H7 (cell line): ENCODE measurements around the gene MICAL2. TPM values are rescaled to one million over a fixed set of nuclear protein-coding genes. Genes with fewer than 3 reads are reported as not detected.
A peak's percentile ranks its signal among the peaks of the same experiment; 100 is the strongest.

Experiments
- DNase-seq: peaks from one replicate; pipeline ENCODE4 v3.0.0; 2012
- H3K27me3 ChIP-seq: 2 replicates; pipeline ENCODE4 v1.6.0; 2011; ENCODE audit warnings: mild to moderate bottlenecking, low read length; ENCODE audit not compliant: control insufficient read depth, insufficient read depth
- H3K36me3 ChIP-seq: replicated peaks from 2 replicates; pipeline ENCODE4 v1.5.1; 2011; ENCODE audit warnings: low read length; ENCODE audit not compliant: control insufficient read depth, insufficient read depth
- H3K4me3 ChIP-seq: 2 replicates; pipeline ENCODE4 v1.5.1; 2011; ENCODE audit warnings: low read depth, mild to moderate bottlenecking, control low read depth, low read length, moderate library complexity; ENCODE audit not compliant: insufficient read depth
- total RNA-seq: library from RNA; depleted of rRNA; stranded (reverse); fragments of >200 nt; shearing (Covaris generic); gene quantifications from 2 replicates; pipeline ENCODE4 v1.2.3, GENCODE V29; 2014

The MICAL2 gene
- total RNA-seq, 1 experiment from 2014 or later, result 0.83 TPM

DNA sequence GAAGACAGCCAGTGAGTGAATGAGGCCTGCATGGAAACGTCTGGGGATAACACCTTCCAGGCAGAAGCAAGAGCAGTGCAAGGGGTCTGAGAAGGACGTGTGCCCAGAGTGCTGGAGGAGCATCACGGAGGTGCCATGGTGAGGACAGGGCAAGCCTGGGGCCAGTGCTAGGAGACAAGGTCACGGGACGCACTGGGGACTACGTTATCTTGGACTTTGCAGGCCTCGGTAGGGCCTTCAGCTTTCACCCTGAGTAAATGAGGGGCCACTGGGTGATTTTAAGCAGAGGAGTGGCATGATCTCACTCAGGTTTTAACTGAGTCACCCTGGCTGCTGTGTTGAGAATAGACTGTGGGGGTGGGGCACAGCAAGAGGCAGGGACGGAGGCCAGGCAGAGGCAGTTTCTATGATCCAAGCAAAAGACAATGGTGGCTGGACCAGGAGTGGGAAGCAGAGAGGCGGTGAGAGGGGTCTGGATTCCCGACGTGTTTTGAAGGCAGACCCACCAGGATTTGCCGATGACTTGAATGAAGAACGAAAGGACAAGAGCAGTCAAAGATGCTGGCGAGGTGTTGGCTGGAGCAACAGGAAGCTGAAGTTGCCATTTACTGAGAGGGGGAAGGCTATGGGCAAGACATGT lies 164.3 kb downstream of the MICAL2 start:
- DNase-seq, result no peak
- no peaks in the 10 kb centered on the region for H3K27me3 ChIP-seq
- no peak overlapping the region for H3K4me3 ChIP-seq
- H3K36me3 ChIP-seq, result no peaks in the 10 kb centered on the region

DNA sequence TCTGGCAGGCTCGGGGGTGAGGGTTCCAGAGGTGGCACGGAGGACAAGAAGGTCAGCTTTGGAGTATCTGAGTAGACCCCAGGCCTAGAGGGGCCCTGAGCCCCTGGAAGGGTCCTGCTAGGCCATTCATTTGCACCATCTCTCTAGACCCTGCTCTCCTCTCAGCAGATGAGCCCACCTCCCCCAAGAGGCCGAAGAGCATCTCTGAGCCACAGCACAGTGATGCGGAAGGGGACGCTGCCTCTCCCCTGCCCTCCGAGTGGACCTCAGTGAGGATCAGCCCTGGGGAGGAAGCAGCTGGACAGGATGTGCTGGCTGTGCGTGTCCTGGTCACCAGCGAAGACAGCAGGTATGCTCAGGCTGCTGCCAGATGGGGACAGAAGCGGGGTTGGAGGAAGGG lies 165.4 kb downstream of the MICAL2 start:
- Histone ChIP-seq H3K4me3 (no peak overlapping the region), H3K27me3 (no peaks in the 10 kb centered on the region)
- no peak for DNase-seq

DNA sequence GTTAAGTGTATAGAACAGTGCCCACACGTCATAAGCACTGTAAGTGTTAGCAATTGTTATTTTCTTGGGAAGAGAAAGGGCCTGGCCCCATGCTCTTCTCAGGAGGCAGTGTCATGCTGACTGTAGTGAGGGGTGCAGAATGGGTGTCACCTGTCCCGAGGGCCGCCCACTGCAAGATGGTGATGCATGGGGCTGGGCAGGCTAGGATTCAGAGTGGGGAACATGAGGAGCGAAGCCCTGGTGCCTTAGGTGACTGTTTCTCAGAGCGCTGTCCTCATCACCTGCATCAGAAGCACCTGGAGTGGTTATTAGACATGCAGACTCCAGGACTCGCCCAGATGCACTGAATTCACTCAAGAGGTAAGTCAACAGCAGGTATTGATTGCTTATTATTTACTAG lies 166.0 kb downstream of the MICAL2 start:
- Histone ChIP-seq H3K4me3 (no peak overlapping the region), H3K36me3 (no peaks in the 10 kb centered on the region), H3K27me3 (no peaks in the 10 kb centered on the region)
- DNase-seq, result no peak

More for the DNA sequence above, 165.4 kb downstream of the MICAL2 start:
- H3K36me3 ChIP-seq, result no peaks in the 10 kb centered on the region

DNA sequence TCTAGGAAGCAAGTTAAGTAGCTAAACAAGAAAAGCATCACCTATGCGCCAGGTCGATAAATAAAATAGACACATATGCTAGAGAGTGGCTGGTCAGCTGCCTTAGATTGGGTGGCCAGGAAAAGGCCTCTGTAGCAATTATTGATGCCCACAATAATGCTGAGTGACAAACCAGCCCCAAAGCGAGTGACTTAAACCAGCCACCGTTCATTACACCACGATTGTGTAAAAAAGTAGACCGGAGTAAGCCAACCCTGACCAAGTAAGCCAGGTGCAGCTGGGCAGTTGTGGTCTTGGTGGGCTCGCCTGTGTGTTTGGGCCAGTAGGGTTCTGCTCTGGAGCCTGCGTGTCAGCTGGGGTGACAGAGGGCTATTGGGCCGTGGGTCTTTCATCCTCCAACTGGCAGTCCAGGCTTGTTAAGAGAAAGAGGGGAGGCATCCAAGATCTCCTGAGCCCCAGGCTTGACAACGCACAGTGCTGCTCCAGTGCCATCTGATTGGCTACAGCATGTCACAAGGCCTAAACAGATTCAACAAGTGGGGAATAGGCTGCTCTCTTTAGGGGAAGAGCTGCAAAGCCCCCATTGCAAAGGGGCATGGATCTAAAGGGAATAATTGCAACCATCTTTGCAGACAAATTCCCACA lies 166.6 kb downstream of the MICAL2 start:
- Histone ChIP-seq H3K36me3 (no peaks in the 10 kb centered on the region), H3K4me3 (no peak overlapping the region), H3K27me3 (no peaks in the 10 kb centered on the region)
- peak; percentile 6 for DNase-seq

DNA sequence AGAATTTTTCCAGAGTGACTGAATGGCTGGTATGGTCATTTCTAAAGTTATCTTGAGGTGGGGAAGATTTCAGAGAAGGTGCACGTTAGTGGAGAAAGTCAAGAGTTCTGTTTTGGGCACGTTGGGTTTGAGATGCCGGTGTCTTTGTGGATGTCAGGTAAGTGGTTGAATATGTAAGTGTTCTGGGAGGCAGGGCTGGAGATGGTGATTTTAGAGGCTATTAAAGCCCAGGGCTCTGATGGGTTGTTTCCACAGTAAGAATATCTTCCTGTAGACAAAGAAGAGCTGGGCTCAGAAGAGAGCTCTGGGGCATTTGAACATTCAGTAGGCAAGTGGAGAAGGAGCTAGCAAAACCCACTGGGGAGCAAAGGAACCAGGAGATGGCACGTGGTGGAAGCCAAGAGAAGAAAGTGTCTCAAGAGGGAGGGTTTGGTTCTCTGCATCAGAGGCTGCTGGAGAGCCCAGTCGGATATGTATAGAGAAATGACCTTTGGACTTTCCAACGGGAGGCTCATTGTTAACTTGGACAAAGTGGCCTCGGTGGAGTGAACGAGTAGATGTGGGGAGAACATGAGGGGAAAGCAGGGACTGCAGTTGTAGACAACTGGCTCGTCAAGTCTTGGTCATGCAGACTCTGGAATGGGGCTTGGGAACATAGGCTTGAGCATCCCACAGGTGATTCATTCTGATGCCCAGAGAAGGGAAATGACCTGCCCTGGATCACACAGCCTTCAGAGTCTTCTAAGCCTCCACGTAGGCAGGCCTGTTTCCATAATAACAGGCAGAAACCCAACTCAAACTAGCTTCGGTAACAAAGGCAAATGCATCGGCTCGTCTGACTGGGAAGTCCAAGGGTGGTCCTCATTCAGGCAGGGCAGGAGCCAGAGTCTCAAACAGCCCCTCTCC lies 168.6 kb downstream of the MICAL2 start:
- Histone ChIP-seq H3K27me3 (no peaks in the 10 kb centered on the region), H3K36me3 (no peaks in the 10 kb centered on the region), H3K4me3 (no peak overlapping the region)
- no peak for DNase-seq

DNA sequence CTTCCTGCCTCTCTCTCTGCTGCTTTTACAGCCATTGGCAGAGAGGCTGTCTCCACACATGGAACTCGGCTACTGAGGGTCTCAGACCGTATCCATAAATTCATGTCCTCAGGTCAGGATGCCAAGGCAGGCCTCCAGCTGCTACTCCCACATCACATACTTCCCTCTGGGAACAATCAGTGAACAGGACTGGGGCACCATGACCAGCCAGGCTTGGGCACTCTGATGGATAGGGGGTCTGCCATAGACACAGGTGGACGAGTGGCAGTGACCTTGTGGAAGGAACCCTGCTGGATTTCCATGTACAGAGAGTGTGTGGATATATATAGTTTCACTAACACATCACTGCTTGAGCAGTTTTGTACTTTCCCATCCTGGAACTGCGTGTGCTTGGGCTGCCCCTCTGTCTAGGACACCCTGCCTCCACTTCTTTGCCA lies 169.3 kb downstream of the MICAL2 start:
- Histone ChIP-seq H3K4me3 (no peak overlapping the region), H3K36me3 (no peaks in the 10 kb centered on the region), H3K27me3 (no peaks in the 10 kb centered on the region)
- DNase-seq, result peak; percentile 6

DNA sequence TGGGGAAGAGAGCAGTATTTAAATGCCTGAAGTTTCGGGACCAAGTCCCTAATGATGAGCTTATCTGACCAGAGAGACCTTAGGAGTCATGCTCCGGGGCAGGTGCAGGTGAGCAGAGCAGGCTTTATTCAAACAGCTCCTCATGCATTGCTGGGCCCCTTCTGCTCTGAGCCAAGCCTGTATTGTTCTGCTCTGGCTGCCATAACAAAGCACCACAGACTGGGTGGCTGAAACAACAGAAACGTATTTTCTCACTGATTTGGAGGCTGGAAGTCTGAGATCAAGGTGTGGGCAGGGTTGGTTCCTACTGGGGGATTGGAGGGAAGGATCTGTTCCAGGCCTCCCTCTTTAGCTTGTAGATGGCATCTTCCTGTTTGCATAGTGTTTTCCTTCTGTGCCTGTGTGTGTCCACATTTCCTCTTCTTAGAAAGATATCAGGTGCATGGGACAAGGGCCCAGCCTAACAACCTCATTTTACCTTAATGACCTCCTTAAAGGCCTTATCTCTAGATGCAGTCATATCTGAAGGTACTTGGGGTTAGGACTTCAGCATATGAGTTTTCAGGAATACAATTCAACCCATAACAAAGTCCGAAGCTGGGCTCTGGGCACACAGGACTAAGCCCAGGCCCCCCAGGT lies 169.9 kb downstream of the MICAL2 start:
- no peaks in the 10 kb centered on the region for H3K27me3 ChIP-seq
- H3K36me3 ChIP-seq, result no peaks in the 10 kb centered on the region
- peak; percentile 51 for DNase-seq
- no peak overlapping the region for H3K4me3 ChIP-seq

DNA sequence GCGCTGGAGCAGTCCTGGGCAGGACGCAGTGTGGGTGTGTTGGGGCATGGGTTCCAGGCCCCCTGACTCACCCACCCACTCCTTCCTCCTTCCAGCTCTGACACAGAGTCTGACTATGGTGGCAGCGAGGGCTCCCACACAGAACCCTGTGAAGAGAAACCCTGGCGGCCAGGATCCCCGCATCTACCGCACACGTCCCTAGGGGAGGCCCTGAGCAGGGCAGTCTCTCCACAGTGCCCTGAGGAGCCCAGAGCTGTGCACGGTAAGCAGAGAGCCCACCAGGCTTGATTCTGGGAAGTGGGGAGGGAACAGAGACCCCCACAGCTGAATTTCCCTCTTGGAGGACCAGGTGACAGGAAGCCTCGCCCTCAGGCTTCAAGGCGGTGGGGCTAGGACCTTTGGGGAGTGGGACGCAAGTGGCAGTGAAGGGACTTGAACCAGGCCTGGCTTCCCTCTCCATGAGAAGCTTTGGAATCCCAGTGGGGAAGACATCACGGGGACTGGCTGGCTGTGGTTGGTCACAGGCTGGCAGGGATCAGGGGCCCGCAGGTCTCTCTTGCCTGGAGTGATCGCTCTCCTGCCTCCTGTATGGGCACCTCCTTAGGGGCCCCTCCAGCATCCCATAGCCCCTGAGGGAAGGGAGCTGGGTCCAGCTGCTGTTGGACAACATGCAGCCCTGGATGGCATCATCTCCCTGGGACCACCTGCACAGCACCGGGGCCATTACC lies 170.6 kb downstream of the MICAL2 start:
- Histone ChIP-seq H3K4me3 (no peak overlapping the region), H3K27me3 (no peaks in the 10 kb centered on the region), H3K36me3 (no peaks in the 10 kb centered on the region)
- peak; percentile 27 for DNase-seq

DNA sequence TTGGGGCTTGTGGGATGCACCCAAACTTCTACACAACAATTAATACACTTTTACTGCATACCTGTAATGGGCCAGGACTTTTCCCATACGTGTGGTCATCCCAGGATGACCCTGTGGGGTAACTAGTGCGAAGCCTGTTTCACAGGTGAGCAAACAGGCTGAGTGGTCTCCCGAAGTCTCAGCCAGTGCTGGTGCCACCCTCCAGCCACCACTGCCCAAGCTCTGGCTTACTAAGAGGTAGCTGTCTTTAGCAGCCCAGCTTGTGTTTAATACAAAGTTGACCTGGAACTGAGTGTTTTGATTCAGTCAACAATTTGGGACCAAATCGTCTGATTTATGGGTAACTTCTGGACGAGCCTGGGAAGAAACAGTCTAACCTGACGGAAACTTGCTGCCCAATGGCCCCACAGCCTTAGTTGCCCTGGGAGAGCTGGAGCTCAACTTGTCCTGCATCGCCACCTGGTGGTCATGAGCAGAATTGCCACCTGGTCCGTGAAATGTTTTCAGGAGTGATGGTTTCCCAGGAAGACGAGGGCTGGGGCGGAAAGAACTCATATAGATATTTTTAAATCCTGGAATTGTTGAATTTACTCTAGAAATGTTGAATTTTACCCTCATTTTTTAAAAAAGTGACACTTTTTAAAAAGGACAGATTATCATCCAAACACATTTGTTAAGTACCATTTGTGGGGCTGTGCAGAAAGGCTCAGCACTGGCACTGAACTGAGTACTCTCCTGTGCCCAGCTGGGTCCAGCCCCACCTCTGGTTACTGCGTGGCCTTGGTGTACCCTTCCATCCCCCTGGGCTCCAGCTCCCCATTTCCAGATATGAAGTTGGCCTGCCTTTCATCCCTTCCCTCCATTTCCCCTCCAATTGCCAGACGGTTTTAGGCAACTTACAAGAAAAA lies 171.4 kb downstream of the MICAL2 start:
- H3K27me3 ChIP-seq, result no peaks in the 10 kb centered on the region
- peak; percentile 92 for DNase-seq
- H3K36me3 ChIP-seq, result no peaks in the 10 kb centered on the region
- H3K4me3 ChIP-seq, result no peak overlapping the region

DNA sequence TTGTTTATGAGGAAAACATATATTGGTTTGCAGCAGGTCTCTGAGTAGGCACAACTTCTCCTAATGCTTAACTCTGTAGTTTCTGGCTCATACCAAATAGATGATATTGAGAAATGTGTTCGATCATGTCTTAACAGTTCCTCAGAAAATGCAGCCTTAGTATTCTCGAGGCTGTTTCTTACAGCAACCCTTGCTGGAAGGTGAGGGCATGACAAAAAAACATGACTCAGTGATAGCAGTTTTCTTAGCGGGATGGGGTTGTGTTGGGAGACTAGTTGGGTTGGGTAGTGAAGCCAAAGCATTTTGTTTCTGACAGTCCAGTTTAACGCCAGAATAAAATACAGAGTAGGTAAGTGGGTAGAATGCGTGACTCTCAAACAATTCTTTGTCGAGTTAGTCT lies 172.3 kb downstream of the MICAL2 start:
- Histone ChIP-seq H3K27me3 (no peaks in the 10 kb centered on the region), H3K36me3 (no peaks in the 10 kb centered on the region), H3K4me3 (no peak overlapping the region)
- no peak for DNase-seq

DNA sequence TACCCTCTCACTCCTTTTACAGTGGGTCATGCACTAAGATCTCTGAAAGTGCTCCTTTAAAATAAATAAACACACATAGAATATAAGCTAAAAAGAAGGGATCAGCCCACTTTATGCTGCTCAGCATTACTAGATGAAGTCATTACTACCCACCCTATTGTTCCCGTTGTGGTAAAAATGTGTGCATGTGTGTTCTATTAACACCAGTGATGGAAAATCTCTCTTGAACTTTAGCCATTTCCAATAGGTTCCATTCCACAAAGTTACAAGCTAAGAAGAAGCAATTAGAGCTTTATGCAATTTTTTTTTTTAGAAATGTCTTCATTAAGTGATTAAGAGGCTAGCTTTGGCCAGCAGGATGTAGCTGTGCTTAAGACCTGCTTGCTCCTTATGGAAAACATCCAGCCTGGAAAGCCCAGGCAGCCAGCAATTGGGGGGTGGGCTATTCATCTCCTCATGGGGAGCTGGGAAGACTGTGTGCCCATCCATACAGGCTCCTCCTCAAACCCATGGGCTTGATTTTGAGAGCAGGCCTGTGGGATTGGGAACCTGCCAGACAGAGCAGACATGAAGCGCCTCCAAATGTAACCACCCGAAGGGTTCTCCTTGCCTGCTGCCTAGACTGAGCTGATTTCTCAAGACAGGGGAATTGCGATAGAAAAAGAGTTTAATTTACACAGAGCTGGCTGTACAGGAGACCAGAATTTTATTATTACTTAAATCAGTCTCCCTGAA lies 174.1 kb downstream of the MICAL2 start:
- Histone ChIP-seq H3K27me3 (no peaks in the 10 kb centered on the region), H3K36me3 (no peaks in the 10 kb centered on the region), H3K4me3 (no peak overlapping the region)
- DNase-seq, result no peak

DNA sequence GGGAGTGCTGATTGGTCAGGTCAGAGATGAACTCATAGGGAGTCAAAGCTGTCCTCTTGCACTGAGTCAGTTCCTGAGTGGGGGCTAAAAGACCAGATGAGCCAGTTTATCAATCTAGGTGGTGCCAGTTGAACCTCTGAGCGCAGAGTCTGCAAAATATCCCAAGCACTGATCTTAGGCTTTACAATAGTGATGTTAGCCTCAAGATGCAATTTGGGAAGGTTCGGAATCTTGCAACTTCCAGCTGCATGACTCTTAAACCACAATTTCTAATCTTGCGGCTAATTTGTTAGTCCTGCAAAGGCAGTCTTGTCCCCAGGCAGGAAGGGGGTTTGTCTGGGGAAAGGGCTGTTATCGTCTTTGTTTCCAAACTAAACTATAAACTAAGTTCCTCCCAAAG lies 174.7 kb downstream of the MICAL2 start:
- Histone ChIP-seq H3K4me3 (no peak overlapping the region), H3K27me3 (no peaks in the 10 kb centered on the region), H3K36me3 (no peaks in the 10 kb centered on the region)
- no peak for DNase-seq

DNA sequence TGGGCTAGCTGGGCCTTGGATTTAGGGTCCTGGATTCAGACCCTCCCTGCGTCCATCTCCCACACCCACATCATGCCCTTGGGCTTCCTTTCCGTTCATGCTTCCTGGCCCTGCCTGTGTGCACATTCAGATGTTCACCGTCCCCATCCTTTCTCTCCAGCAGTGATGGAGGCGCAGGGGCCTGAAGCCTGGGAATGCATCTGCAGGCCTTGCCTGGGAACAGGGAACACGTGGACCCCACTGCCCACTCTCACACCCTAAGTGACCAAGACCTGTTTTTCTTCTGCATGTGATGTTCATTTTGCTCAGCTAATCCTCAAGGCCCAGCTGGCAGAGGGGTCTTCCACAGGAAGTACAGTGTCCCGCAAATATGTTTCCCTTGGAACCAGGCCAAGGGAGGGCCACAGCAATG lies 175.4 kb downstream of the MICAL2 start:
- H3K36me3 ChIP-seq, result no peaks in the 10 kb centered on the region
- H3K4me3 ChIP-seq, result no peak overlapping the region
- DNase-seq, result no peak
- H3K27me3 ChIP-seq, result no peaks in the 10 kb centered on the region
